HCT116 (cell line): ENCODE data around the gene GRHPR. TPM values are rescaled to one million over a fixed set of nuclear protein-coding genes. Genes with fewer than 3 reads are reported as not detected.

Experiments
- ATAC-seq: fragments of 200-7000 bp; cut with Tn5 transposase; 2 replicates; pipeline ENCODE4 v1.9.1; 2020; ENCODE audit warnings: mild to moderate bottlenecking, moderate library complexity
- BruUV-seq: library from RNA; stranded (reverse); fragments of 400-500 nt; replicated peaks from 2 replicates; lab custom pipeline; 2021; lab: Mats Ljungman, UMichigan
- CTCF ChIA-PET: fragments of 300-600 bp; sonication (Branson Sonifier 250); formaldehyde crosslinking; loops from one replicate; lab custom pipeline; 2021; ENCODE audit warnings: antibody characterized with exemption; lab: Charles Lee
- POLR2A ChIA-PET: fragments of 300-600, 350-600 bp; sonication (Branson Sonifier 250); formaldehyde crosslinking; loops from one replicate; lab custom pipeline; 2021; ENCODE audit warnings: antibody characterized with exemption; lab: Charles Lee
- RAD21 ChIA-PET, 2 experiments: fragments of 300-600 bp; sonication (Branson Sonifier 250); formaldehyde crosslinking; loops; one replicate each; lab custom pipeline; 2023; ENCODE audit warnings: low total read pairs in 2 of 2; ENCODE audit not compliant: uncharacterized antibody in 2 of 2, unreplicated experiment in 2 of 2, low non-redundant PET in 1 of 2; lab: Charles Lee
- DNase-seq: peaks from one replicate; pipeline ENCODE4 v3.0.0-alpha.2; 2010; ENCODE audit warnings: low read depth, low spot score
- H2AFZ ChIP-seq: fragments of 200-600 bp; shearing (Covaris generic), sonication (generic); 2 replicates; pipeline ENCODE4 v1.6.1; 2017; ENCODE audit warnings: low read depth, mixed run types, mixed read lengths, antibody characterized with exemption, low read length; ENCODE audit not compliant: poor library complexity, severe bottlenecking
- H3K27ac ChIP-seq: 2 replicates; pipeline ENCODE4 v1.5.1; 2012; ENCODE audit warnings: low read depth, low read length
- H3K27me3 ChIP-seq: fragments of 200-600 bp; sonication (generic); 2 replicates; pipeline ENCODE4 v1.6.1; 2016; ENCODE audit warnings: mixed run types, low read length, mixed read lengths; ENCODE audit not compliant: insufficient read depth
- H3K36me3 ChIP-seq, 2 experiments: fragments of 200-500 bp in 1 of 2; fragments of 200-600 bp in 1 of 2; sonication (Bioruptor generic) in 1 of 2; sonication (generic) in 1 of 2; 2 replicates each; pipeline versions ENCODE4 v1.5.1 to v1.6.1; 2014 to 2016; ENCODE audit warnings: low read length in 2 of 2, inconsistent platforms in 1 of 2, mixed read lengths in 1 of 2, mixed run types in 1 of 2; ENCODE audit not compliant: insufficient read depth in 2 of 2, control insufficient read depth in 1 of 2
- H3K4me1 ChIP-seq, 2 experiments: fragments of 200-600 bp in 1 of 2; sonication (generic) in 1 of 2; 2 replicates each; pipeline versions ENCODE4 v1.5.1 to v1.6.1; 2012 to 2017; ENCODE audit warnings: low read length in 2 of 2, inconsistent platforms in 1 of 2, mild to moderate bottlenecking in 1 of 2, mixed read lengths in 1 of 2, mixed run types in 1 of 2, moderate library complexity in 1 of 2; ENCODE audit not compliant: insufficient read depth in 2 of 2, control insufficient read depth in 1 of 2
- H3K4me2 ChIP-seq: fragments of 200-600 bp; sonication (generic); 2 replicates; pipeline ENCODE4 v1.6.1; 2017; ENCODE audit warnings: mixed run types, low read length, mixed read lengths
- H3K4me3 ChIP-seq, 2 experiments: fragments of 200-600 bp in 1 of 2; sonication (generic) in 1 of 2; replicated peaks in 1 of 2; 2 replicates each; pipeline ENCODE4 v1.5.1; 2011 to 2016; ENCODE audit warnings: low read length in 2 of 2, control low read depth in 1 of 2, low read depth in 1 of 2, mild to moderate bottlenecking in 1 of 2, mixed read lengths in 1 of 2, mixed run types in 1 of 2
- H3K79me2 ChIP-seq: fragments of 200-600 bp; sonication (generic); 2 replicates; pipeline ENCODE4 v1.6.1; 2017; ENCODE audit warnings: mild to moderate bottlenecking, mixed run types, low read length, moderate library complexity, mixed read lengths; ENCODE audit not compliant: insufficient read depth
- H3K9ac ChIP-seq: fragments of 200-600 bp; sonication (generic); 2 replicates; pipeline ENCODE4 v1.6.1; 2016; ENCODE audit warnings: low read length, mixed read lengths
- H3K9me2 ChIP-seq: fragments of 200-600 bp; sonication (generic), shearing (Covaris generic); 2 replicates; pipeline ENCODE4 v1.6.1; 2017; ENCODE audit warnings: mixed run types, mild to moderate bottlenecking, moderate library complexity; ENCODE audit not compliant: insufficient read depth
- H3K9me3 ChIP-seq, 2 experiments: fragments of 200-500 bp in 1 of 2; fragments of 200-600 bp in 1 of 2; sonication (Bioruptor generic) in 1 of 2; sonication (generic) in 1 of 2; 2 replicates each; pipeline ENCODE4 v1.6.1; 2014 to 2017; ENCODE audit warnings: low read length in 2 of 2, mixed read lengths in 2 of 2, inconsistent platforms in 1 of 2, low read depth in 1 of 2, mild to moderate bottlenecking in 1 of 2, mixed run types in 1 of 2, moderate library complexity in 1 of 2; ENCODE audit not compliant: control insufficient read depth in 1 of 2, insufficient read depth in 1 of 2
- H4K20me1 ChIP-seq: fragments of 200-600 bp; sonication (generic), shearing (Covaris generic); 2 replicates; pipeline ENCODE4 v1.6.1; 2017; ENCODE audit warnings: mixed run types, mild to moderate bottlenecking, moderate library complexity; ENCODE audit not compliant: insufficient read depth
- CBX3 ChIP-seq: IDR thresholded peaks from 2 replicates; pipeline ENCODE4 v1.6.1; 2012; ENCODE audit warnings: low read depth
- CEBPB ChIP-seq: IDR thresholded peaks from 2 replicates; pipeline ENCODE4 v1.6.1; 2012; ENCODE audit warnings: low read depth
- EGR1 ChIP-seq: IDR thresholded peaks from 2 replicates; pipeline ENCODE4 v1.6.1; 2012; ENCODE audit warnings: low read depth
- ELF1 ChIP-seq: IDR thresholded peaks from 2 replicates; pipeline ENCODE4 v1.6.1; 2012; ENCODE audit warnings: low read depth, borderline replicate concordance
- EZH2 ChIP-seq: fragments of 200-600 bp; sonication (generic); IDR thresholded peaks from 2 replicates; pipeline ENCODE4 v1.6.1; 2017; ENCODE audit warnings: antibody characterized with exemption, mixed run types
- EZH2phosphoT487 ChIP-seq: fragments of 200-600 bp; IDR thresholded peaks from 2 replicates; pipeline ENCODE4 v1.6.1; 2018; ENCODE audit warnings: antibody characterized with exemption, borderline replicate concordance
- FOSL1 ChIP-seq: IDR thresholded peaks from 2 replicates; pipeline ENCODE4 v1.6.1; 2012; ENCODE audit warnings: low read depth
- JUND ChIP-seq: IDR thresholded peaks from 2 replicates; pipeline ENCODE4 v1.6.1; 2012
- POLR2A ChIP-seq: IDR thresholded peaks from 2 replicates; pipeline ENCODE4 v1.7.0; 2011; ENCODE audit warnings: borderline replicate concordance; ENCODE audit not compliant: insufficient read depth, insufficient read length; ENCODE audit errors: extremely low read depth
- POLR2AphosphoS5 ChIP-seq: IDR thresholded peaks from 2 replicates; pipeline ENCODE4 v1.6.1; 2011; ENCODE audit warnings: mild to moderate bottlenecking, low read depth, low read length, moderate library complexity
- RAD21 ChIP-seq: IDR thresholded peaks from 2 replicates; pipeline ENCODE4 v1.6.1; 2012; ENCODE audit warnings: low read depth, mild to moderate bottlenecking
- SIN3A ChIP-seq: IDR thresholded peaks from 2 replicates; pipeline ENCODE4 v1.6.1; 2012; ENCODE audit warnings: low read depth
- SRF ChIP-seq: IDR thresholded peaks from 2 replicates; pipeline ENCODE4 v1.6.1; 2012; ENCODE audit warnings: low read depth
- TCF7L2 ChIP-seq: IDR thresholded peaks from 2 replicates; pipeline ENCODE4 v1.7.0; 2011; ENCODE audit warnings: borderline replicate concordance, inconsistent platforms; ENCODE audit not compliant: insufficient read depth, insufficient read length; ENCODE audit errors: extremely low read depth
- ZFX ChIP-seq: fragments of 450-650 bp; IDR thresholded peaks from 2 replicates; pipeline ENCODE4 v1.6.1; 2017
- ZNF274 ChIP-seq: fragments of 200-500 bp; sonication (Bioruptor generic); IDR thresholded peaks from 2 replicates; pipeline ENCODE4 v1.6.1; 2014; ENCODE audit warnings: mild to moderate bottlenecking, low read depth, low read length, inconsistent platforms
- intact Hi-C: fragments of 100-400 bp; cut with micrococcal nuclease; formaldehyde crosslinking; loops from 2 replicates; pipeline ENCODE4 v1.10.0; 2022
- total RNA-seq: library from RNA; stranded (reverse); gene quantifications from one replicate; pipeline ENCODE4 v1.2.1, GENCODE V29; 2021; ENCODE audit not compliant: unreplicated experiment
- TF ChIP-seq, protein P1 (sequence below): IDR thresholded peaks from 2 replicates; pipeline ENCODE4 v1.6.1; 2012
- TF ChIP-seq, protein P2 (sequence below): IDR thresholded peaks from 2 replicates; pipeline ENCODE4 v1.6.1; 2012; ENCODE audit warnings: low read depth
- TF ChIP-seq, protein P3 (sequence below): IDR thresholded peaks from 2 replicates; pipeline ENCODE4 v1.6.1; 2012

Gene GRHPR
- total RNA-seq, 1 experiment from 2014 or later: 106 TPM

DNA sequence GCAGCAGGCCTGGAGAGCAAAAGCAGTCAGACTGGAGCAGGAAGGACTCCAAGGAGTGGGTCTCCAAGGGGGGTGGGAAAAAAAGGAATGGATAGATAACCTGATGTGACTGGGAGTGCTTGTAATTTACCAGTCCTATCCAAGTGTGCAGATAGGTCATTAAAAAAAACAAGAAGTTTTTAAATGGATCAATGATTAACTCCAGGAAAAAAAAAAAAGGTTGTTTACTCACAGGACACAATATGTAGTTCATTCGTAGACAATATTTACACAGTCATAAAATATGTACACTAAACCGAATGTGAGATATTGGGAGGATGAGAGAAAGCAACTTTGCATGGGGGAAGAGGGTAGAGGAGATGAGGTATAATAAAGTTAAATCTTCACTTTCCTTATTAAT, 22.4 kb downstream of the GRHPR start:
- TF ChIP-seq EZH2 (no peak), ZNF274 (no peak), POLR2A (no peak), JUND (no peak), ZFX (no peak), TCF7L2 (no peak), CEBPB (no peak), CBX3 (no peak), POLR2AphosphoS5 (no peak), FOSL1 (no peak), RAD21 (no peak), SIN3A (no peak), EZH2phosphoT487 (no peak), ELF1 (no peak), SRF (no peak), EGR1 (no peak)
- TF ChIP-seq, protein P1, sequence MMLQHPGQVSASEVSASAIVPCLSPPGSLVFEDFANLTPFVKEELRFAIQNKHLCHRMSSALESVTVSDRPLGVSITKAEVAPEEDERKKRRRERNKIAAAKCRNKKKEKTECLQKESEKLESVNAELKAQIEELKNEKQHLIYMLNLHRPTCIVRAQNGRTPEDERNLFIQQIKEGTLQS: no peak
- TF ChIP-seq, protein P2, sequence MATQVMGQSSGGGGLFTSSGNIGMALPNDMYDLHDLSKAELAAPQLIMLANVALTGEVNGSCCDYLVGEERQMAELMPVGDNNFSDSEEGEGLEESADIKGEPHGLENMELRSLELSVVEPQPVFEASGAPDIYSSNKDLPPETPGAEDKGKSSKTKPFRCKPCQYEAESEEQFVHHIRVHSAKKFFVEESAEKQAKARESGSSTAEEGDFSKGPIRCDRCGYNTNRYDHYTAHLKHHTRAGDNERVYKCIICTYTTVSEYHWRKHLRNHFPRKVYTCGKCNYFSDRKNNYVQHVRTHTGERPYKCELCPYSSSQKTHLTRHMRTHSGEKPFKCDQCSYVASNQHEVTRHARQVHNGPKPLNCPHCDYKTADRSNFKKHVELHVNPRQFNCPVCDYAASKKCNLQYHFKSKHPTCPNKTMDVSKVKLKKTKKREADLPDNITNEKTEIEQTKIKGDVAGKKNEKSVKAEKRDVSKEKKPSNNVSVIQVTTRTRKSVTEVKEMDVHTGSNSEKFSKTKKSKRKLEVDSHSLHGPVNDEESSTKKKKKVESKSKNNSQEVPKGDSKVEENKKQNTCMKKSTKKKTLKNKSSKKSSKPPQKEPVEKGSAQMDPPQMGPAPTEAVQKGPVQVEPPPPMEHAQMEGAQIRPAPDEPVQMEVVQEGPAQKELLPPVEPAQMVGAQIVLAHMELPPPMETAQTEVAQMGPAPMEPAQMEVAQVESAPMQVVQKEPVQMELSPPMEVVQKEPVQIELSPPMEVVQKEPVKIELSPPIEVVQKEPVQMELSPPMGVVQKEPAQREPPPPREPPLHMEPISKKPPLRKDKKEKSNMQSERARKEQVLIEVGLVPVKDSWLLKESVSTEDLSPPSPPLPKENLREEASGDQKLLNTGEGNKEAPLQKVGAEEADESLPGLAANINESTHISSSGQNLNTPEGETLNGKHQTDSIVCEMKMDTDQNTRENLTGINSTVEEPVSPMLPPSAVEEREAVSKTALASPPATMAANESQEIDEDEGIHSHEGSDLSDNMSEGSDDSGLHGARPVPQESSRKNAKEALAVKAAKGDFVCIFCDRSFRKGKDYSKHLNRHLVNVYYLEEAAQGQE: no peak
- TF ChIP-seq, protein P3, sequence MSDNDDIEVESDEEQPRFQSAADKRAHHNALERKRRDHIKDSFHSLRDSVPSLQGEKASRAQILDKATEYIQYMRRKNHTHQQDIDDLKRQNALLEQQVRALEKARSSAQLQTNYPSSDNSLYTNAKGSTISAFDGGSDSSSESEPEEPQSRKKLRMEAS: no peak
- intact Hi-C loops: no loop called here
- BruUV-seq: no TSS peak
- ChIA-PET RAD21 (no interaction called here), POLR2A (no interaction called here), CTCF (no interaction called here)
- ATAC-seq (no peak), DNase-seq (no peak)
- no peak overlapping the region for H3K4me3 ChIP-seq
- H3K9ac ChIP-seq: no peak overlapping the region
- H3K36me3 ChIP-seq: peaks cover 13 to 51% of the 10 kb centered on the region in 2 experiments
- no peaks in the 10 kb centered on the region for H3K27me3 ChIP-seq
- H3K4me2 ChIP-seq: no peak overlapping the region
- H4K20me1 ChIP-seq: peaks cover 34% of the 10 kb centered on the region; the same call in 1 of the 2 replicates
- H2AFZ ChIP-seq: no peak overlapping the region
- H3K79me2 ChIP-seq: peaks cover 99% of the 10 kb centered on the region
- H3K27ac ChIP-seq: no peak overlapping the region
- no peaks in the 10 kb centered on the region for H3K9me2 ChIP-seq
- H3K9me3 ChIP-seq: no peaks in the 10 kb centered on the region
- peaks cover 0 to 19% of the 10 kb centered on the region in 2 experiments; a peak in 3 of 4 replicates for H3K4me1 ChIP-seq
